Stimulated activated CD8-positive, alpha-beta memory T cell treated with anti-CD3 and anti-CD28 coated beads, Interleukin-4, amount 100 ng/mL, for 1 hour (primary cell): ENCODE measurements around the gene BMP10.

Experiments used
- DNase-seq, 2 donors: peaks; one replicate each; pipeline ENCODE4 v3.0.0-alpha.2; 2020; ENCODE audit warnings: low read depth in 2 of 2, low spot score in 1 of 2

The BMP10 gene

GRCh38 chr2:68824831-68825230, 46.4 kb downstream of the BMP10 start:
- no peak for DNase-seq

GRCh38 chr2:68822207-68822872, 48.9 kb downstream of the BMP10 start:
- no peak for DNase-seq

DNA sequence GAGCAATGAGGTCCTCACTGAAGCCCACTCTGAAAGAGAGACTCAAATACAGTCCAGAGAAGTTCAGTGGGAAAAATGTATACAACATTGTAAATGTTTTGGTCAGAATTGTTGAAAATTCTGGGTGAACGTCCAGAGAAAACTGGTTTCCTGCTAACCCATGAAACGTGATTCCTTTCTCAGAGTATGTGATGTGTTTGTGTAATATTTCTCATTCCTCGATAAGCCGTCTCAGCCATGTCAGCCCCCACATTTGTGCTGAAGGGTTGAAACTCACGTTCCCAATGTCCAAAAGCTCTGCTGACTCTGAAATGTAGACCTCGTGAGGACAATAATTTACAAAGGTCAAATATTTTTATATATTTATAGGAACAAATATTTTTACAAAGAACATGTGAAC, 51.6 kb downstream of the BMP10 start:
- no peak for DNase-seq

GRCh38 chr2:68817306-68817705, 53.9 kb downstream of the BMP10 start:
- no peak for DNase-seq
